ENCODE results near the gene RABL2A.
"Not testable (repeated sequence)": the region's sequence is repeated elsewhere in the genome, so short reads cannot be mapped to it uniquely, and the experiment has no call there.

The RABL2A gene

DNA sequence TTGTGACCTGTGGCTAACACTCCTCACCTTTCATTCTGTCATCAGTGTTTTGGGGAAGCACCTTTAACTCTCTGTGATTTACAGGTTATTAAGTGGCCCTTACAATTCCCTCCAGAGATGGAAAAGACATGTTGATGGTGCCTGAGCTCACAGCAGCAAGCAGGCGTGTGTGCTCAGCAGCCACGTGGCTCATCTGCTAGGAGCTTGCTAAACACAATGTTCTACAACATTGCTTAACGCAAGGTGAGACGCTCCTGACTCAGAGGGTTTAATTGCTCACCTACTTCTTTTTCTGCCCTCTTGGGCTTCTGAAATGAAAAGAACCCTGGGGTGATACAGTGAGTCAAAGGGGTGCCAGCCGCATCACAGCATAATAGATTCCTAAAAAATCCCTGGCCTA lies 6.1 kb upstream of the RABL2A start:
- not testable (repeated sequence) for DNase-seq

DNA sequence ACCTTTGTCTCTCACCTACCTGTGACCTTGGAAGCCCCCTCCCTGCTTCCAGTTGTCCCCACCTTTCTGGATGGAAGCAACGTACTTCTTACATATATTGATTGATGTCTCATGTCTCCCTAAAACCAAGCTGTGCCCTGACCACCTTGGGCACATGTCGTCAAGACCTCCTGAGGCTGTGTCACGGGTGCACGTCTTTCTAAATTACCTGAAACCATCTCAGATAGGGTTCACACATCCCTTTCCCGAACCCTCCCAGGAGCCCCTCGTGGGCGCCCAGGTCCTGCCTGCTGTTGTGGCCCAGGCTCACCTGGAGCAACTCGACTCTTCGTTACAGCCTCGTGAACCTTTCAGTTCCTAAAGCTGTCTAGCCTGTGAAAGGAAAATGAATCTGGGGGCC lies 1.2 kb upstream of the RABL2A start:
- not testable (repeated sequence) for DNase-seq

DNA sequence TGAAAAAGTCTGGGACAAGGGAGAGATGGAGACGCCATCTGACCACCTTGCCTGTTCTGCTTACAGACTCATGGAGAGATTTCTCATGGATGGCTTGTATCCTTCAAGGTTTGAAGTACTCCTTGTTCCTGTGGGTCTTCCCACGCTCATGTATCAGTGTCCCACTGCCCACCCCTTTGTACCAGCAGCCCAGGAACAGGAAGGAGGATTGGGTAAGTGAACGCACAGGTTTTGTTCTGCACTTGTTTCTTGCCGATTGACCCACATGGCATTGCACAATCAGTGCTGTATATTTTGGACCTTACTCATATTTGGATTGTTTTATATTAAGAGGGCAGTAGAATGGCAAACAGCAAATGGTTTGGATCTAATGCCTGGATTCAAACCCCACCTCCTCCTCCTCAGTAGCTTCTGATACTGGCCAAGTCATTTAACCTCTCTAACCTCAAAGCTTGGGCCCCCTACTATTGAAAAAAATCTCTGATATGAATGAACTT lies 5.8 kb downstream of the RABL2A start:
- DNase-seq = not testable (repeated sequence)

DNA sequence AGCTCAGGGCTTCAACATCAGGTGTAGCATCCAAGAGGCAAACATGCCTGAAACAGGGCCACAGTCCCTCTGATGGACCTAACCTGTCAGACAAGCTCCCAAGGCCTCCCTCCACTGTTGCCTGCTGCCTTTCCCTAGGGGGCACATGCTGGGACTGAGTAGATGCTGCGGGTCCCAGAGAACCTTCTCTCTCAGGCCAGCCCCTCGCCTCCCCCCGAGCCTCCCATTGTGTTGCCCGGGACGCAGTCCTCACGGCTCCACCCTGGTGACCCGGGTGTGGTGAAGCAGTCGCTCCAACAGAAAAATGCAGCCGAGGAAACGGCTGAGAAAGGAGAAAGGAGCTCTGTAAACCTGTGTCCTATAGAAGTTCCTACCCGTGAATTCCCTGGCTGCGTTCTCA lies 8.3 kb downstream of the RABL2A start:
- DNase-seq = not testable (repeated sequence)

DNA sequence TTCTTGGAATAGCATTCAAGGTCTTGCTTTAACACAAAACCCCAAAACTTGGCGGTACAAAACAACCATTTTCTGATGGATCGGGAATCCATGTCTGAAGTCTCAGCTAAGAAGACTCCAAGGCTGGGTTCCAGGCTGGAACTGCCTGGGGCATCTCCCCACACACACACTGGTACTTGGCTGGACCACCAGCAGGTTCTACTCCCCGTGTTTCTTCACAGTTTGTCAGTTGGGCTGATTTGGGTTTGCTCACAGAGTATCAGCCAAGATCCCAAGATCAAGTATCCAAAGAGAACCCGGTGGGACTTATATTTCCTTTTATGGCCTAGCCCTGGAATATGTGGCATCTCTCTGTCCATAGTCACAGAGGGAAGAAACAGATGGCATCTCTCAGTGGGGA lies 9.2 kb downstream of the RABL2A start:
- DNase-seq = not testable (repeated sequence)

DNA sequence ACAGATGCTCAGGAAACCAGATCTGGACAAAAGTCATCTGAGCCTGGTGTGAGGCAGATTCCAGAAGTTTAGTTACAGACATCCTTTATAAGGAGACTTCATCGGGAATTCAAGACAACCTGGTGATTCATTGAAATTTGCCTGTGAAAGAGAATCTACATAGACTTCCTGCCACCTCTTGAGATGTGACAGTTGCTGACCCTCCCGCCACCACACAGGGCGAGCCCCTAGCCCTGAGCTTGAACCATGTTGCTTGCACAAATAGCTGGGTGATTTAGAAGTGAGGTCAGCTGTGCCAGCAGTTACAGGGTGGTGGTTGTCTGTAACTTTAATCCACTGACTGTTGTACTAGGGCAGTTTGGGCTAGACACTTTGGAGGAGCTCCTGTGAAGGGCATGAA lies 11.0 kb downstream of the RABL2A start:
- DNase-seq = not testable (repeated sequence)

DNA sequence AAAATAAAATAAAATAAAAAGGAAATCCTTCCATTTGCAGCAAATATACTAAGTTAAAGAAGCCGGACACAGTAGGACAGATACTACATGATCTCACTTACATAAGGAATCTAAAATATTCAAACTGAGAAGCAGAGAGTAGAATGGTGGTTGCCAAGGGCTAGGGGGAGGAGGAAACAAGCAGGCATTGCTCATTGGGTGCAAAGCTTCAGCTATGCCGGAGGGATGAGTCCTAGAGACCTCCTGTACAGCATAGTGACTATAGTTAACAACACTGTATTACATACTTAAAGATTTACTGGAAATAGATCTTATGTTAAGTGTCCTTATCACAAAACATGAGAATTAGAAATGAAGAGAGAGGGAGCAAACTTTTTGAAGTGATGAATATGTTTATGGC lies 19.2 kb downstream of the RABL2A start:
- not testable (repeated sequence) for DNase-seq

DNA sequence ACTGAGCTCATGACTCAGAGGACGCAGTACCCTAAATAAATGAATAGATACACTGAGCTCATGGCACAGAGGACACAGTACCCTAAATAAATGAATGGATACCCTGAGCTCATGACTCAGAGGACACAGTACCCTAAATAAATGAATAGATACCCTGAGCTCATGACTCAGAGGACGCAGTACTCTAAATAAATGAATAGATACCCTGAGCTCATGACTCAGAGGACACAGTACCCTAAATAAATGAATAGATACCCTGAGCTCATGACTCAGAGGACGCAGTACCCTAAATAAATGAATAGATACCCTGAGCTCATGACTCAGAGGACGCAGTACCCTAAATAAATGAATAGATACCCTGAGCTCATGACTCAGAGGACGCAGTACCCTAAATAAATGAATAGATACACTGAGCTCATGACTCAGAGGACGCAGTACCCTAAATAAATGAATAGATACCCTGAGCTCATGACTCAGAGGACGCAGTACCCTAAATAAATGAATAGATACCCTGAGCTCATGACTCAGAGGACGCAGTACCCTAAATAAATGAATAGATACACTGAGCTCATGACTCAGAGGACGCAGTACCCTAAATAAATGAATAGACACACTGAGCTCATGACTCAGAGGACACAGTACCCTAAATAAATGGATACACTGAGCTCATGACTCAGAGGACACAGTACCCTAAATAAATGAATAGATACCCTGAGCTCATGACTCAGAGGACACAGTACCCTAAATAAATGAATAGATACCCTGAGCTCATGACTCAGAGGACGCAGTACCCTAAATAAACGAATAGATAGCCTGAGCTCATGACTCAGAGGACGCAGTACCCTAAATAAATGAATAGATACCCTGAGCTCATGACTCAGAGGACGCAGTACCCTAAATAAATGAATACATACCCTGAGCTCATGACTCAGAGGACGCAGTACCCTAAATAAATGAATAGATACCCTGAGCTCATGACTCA lies 24.1 kb downstream of the RABL2A start:
- not testable (repeated sequence) for DNase-seq

DNA sequence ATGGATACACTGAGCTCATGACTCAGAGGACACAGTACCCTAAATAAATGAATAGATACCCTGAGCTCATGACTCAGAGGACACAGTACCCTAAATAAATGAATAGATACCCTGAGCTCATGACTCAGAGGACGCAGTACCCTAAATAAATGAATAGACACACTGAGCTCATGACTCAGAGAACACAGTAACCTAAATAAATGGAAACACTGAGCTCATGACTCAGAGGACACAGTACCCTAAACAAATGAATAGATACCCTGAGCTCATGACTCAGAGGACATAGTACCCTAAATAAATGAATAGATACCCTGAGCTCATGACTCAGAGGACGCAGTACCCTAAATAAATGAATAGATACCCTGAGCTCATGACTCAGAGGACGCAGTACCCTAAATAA lies 25.5 kb downstream of the RABL2A start:
- DNase-seq = not testable (repeated sequence)

DNA sequence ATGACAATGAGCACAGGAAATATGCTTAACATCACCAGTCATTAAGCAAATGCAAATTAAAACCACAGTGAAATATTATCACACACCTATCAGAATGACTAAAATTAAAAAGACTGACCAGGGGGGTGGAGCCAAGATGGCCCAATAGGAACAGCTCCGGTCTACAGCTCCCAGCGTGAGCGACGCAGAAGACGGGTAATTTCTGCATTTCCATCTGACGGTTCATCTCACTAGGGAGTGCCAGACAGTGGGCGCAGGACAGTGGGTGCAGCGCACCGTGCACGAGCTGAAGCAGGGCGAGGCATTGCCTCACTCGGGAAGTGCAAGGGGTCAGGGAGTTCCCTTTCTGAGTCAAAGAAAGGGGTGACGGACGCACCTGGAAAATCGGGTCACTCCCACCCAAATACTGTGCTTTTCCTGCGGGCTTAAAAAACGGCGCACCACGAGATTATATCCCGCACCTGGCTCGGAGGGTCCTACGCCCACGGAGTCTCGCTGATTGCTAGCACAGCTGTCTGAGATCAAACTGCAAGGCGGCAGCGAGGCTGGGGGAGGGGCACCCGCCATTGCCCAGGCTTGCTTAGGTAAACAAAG lies 29.1 kb downstream of the RABL2A start:
- DNase-seq = not testable (repeated sequence)

DNA sequence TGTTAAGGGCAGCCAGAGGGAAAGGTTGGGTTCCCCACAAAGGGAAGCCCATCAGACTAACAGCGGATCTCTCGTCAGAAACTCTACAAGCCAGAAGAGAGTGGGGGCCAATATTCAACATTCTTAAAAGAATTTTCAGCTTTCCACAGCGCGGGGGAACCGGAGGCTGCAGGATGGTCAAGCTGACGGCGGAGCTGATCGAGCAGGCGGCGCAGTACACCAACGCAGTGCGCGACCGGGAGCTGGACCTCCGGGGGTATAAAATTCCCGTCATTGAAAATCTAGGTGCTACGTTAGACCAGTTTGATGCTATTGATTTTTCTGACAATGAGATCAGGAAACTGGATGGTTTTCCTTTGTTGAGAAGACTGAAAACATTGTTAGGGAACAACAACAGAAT lies 30.7 kb downstream of the RABL2A start:
- DNase-seq = not testable (repeated sequence)

DNA sequence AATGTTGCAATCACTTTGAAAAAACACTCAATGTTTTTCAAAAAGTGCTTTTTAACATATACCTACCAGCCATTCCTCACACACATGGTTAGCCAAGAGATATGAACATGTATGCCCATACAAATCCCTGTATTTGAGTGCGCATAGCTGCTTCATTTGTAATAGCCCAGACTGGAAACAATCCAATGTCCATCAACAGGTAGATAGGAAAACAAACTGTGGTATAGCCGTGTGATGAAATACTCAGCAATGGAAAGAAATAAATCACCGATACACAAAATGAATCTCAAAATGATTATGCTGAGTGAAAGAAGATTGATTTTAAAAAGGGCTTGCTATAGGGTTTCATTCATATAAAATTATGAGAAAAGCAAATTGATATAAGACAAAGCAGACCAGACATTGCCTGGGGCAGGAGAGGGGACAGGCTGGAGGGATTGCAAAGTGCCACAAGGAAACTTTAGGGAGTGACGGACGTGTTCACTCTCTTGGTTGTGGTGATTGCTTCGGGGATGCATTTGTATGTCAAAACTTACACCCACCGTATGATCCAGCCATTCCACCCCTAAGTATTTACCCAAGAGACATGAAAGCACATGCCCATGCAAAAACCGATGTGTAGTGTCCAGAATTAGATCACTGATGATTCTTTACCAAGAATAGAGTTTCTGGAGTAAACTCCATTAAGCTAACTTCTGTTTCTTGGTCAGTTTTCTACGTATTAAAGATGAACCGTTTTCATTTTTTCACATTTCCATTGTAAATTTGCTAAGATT lies 36.4 kb downstream of the RABL2A start:
- DNase-seq = not testable (repeated sequence)

DNA sequence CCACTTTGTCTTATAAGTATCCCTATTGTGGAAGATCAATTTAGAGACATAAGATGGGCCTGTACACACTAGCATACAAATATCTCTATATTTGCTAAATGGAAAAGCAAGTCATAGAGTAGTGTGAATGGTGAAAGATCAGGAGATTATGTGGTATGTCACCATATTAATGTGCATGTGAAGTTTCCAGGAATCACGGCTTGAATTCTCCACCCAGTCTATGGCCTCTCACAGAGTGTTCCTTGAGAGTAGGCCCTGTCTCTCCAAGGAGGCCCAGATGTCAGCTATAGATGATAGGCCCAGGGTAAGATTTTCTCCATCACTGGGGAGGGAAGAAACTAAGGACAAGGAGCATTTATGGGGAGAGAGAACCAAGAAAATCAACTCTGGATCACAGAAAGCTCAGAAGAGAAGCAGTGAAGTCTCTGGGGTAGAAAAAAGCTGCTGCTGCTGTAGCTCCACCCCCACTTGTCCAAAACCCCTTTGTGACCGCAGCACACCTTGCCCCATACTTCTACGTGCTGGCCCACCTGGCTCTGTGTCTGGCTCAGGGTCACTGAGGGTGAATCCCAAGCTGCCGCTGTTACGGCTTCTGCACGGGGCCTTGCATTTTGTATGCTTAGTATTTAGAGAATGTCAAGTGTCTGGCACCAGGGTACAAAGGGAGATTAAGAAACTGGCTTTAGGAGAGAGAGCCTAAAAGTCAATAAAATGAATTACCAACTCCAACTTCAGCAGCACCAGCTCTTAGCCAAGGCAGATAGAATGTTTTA lies 37.9 kb downstream of the RABL2A start:
- not testable (repeated sequence) for DNase-seq

DNA sequence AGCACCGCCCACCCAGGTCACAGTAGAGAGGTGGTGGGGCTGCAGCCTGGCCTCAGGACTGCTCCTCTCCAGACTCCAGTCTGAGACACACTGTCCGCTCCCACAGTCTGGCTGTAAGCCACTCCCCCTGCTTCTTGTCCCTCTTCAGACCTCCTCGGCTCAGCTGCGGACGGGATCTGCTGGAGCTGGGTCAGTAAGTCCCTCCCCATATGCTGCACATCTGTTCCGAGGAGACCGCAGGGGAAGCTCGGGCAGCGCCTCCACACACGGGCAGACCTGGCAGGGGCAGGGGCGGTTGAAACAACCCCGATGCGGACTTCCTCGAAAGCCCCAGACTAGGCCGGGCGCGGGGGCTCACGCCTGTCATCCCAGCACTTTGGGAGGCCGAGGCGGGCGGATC lies 41.9 kb downstream of the RABL2A start:
- DNase-seq = not testable (repeated sequence)

DNA sequence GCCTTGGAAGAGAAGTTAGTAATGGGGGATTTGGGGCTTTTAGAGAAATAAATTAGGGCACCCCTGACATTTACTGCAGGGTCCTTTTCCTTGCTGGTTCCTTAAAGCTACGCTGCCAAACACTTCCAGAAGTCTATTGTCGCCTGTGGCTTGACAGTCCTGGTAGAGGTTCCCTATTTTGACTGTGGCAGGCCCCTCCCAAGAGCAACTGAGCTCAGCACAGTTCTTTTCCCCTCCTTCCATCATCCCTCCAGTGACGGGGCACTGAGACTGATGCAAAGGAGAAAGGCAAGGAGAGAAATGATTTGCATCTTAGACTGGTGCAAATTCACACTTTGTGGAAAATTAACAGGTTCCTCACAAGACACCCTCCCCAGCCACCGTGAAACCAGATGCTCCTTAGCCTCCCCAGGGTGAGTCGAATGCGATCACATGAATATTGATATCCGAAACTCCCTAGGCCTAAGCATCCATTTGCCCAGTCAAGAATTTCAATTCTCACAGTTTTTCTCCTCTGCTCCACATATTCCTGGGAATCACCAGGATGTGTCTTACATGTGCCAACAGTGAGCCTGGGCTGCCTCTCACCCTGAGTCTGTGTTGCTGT lies 45.4 kb downstream of the RABL2A start:
- DNase-seq = no peak

DNA sequence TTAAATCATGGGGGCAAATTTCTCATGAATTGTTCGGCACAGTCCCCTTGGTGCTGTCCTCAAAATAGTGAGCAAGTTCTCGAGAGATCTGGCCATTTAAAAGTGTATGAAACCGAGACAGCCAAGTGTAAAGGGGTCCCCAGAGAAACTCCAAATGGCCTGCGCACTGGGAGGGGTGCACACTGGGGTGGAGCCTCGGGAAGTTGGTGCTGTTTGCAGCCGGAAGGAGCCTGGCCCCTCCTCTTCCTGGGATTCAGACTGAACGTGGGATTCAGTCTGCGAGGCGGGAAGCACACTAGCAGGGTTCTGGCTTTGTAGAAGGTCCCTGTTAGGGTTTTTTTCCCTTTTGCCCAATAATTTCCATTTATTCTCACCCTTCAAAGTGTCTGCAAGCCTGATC lies 48.8 kb downstream of the RABL2A start:
- no peak for DNase-seq

DNA sequence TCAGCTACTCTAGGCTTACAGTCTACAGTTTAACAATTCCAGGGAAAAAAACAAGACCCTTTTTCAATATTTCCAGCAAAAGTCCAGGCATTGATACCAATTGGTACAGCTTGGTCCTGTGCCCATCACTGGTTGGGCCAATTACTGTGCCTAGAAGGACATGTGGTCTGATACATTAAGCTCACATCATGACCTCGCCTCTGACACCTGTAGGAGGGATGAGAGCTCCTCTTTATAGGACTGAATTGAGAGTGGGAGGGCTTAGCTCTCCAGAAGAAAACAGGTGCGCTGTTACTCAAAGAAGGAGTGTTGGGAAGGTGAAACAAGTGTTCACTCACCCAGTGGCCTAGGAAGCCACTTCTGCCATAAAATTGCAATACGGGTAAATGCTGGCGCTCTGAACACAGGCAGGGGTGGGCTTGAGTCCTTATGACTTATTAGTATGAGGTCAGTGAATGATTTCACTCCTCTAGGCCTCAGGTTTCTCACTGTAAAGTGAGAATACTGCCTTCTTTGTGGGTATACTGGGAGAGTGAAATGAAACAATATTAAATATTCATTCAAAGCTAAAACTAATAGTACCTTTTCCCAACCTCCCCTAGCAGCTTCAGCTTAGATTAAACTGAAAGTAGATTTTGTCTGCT lies 49.7 kb downstream of the RABL2A start:
- no peak for DNase-seq

DNA sequence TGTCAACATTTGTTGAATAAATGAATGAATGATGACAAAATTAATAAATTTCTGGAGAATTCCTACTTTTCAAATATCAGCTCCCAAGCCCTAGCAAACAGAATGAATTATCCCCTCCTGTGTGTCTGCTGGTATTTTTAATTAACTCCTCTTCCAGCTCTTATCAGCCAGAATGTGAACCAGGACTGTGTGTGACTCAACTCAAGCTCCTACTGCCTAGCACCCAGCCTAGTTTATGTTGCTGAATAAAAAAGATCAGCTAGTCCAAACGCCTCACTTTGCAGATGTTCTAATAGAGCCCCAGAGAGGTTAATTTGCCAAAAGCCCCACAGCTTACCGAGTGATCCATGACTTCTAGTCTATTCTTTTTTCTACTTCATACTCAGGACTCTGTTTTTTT lies 50.3 kb downstream of the RABL2A start:
- DNase-seq = no peak

DNA sequence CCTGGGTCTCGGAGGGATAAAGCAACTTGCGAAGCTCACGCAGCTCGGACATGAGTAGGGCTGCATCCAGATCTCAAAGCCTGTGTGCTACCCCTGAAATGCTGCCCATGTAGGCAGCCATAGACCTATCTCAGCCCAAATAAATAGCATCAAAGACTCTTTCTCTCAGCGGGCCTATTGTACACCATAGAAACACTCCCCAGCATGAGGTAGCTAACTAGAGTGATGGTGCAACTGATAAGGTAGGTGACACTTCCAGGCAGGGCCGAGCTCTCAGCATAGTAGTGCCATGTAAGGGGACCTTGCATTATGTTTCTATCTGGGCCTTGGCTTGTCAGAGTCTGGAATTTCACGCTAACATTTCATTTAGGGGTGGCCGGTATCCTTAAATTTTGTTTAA lies 52.4 kb downstream of the RABL2A start:
- no peak for DNase-seq

DNA sequence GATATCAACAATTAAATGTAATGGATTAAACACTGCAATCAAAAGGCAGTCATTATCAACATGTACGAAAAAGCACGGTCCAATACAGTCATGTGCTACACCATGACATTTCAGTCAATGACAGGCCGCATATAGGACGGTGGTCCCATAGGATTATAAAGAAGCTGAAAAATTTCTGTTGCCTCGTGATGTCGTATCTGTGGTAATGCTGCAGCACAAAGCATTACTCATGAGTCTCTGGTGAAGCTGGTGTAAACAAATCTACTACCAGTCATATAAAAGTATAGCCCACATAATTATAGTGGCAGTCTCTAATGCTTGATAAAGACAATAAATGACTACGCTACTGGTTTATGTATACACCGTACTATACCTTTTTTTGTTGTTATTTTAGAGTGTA lies 58.4 kb downstream of the RABL2A start:
- DNase-seq = no peak

DNA sequence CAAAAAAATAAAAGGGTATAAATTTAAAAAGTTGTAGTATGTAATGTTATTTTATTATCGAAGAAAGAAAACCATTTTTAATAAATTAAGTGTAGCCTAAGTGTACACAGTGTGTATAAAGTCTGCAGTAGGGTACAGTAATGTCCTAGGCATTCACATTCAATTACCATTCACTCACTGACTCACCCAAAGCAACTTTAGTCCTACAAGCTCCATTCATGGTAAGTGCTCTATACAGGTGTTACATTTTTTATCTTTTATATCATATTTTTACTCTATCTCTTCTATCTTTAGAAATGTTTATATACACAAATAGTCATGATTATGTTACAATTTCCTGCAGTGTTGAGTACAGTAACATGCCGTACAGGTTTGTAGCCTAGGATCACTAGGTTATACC lies 59.5 kb downstream of the RABL2A start:
- DNase-seq = no peak
